ENCODE data around the gene LNX1.

The LNX1 gene

DNA sequence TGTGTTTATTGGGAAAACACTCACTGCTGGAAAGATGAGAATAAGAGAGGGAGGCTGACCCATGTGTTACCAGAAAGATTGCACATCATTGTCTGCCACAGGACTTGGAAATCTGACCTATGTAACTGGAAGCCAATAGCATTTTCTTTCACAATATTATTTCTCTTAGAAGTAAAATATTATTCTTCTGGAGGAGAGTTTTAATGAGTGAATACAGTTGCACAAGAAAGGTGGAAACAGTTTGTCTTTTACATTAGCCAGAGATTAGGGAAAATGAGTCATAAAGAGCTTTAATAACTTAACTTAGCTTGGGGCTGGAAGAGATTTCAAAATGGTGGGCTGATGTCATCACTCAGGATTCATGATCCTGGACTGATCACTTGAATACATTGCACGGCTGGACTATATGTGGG lies 31.5 kb upstream of the LNX1 start:
- no peak for TF ChIP-seq CEBPB (IDR thresholded peaks at IDR 0.05)
- no peak for TF ChIP-seq USF1 (IDR thresholded peaks at IDR 0.05)
- no peak for TF ChIP-seq ZBTB7A (IDR thresholded peaks at IDR 0.05; ENCODE audit: low read depth)
- no peak for TF ChIP-seq TAF1 (IDR thresholded peaks at IDR 0.05; ENCODE audit: low read depth)
- TF ChIP-seq REST (IDR thresholded peaks at IDR 0.05; ENCODE audit: low read depth) = no peak

DNA sequence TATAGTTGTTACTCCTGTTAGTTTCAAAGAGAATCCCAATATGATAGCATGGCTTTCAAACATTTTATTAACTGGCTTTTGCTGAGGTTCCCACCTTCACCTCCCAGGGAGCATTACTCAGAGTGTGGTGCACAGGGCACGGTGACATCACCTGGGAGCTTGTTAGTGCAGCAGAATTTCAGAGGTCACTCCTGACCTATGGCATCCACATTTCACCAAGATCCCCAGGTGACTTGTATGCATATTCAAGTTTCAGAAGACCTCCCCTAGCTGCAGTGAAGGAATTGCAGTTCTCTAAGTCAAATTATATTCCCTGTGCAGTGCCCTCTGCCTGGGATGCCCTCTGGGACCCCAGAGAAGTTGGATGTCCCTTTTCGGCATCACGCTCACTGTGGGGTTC lies 29.7 kb upstream of the LNX1 start:
- no peak for TF ChIP-seq ZBTB7A (IDR thresholded peaks at IDR 0.05; ENCODE audit: low read depth)
- TF ChIP-seq RAD21 (IDR thresholded peaks at IDR 0.05; ENCODE audit: low read depth) = 0 out of 2 replicates have a peak, but pooled peaks have one; percentile 1

DNA sequence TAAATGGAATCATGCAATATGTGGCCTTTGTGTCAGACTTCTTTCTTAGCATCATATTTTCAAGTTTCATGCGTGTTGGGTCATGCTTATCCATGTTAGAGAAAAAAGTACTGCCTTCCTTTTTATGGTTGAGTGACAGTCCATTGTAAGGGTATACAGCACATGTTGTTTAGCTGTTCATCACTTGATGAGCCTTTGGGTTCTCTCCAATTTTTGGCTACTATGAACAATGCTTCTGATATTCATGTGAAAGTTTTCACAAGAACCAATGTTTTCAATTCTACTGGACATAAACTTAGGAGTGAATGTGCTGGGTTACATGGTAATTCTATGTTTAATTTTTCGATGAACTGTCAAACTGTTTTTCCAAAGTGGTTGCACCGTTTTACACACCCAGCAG lies 28.1 kb upstream of the LNX1 start:
- no peak for TF ChIP-seq USF1 (IDR thresholded peaks at IDR 0.05)
- no peak for TF ChIP-seq REST (IDR thresholded peaks at IDR 0.05; ENCODE audit: low read depth)
- TF ChIP-seq ZBTB7A (IDR thresholded peaks at IDR 0.05; ENCODE audit: low read depth) = no peak
- no peak for TF ChIP-seq FOXM1 (IDR thresholded peaks at IDR 0.05; ENCODE audit: borderline replicate concordance, low read depth)
- no peak for TF ChIP-seq EP300 (IDR thresholded peaks at IDR 0.05; ENCODE audit: borderline replicate concordance)
- no peak for TF ChIP-seq CEBPB (IDR thresholded peaks at IDR 0.05)
- no peak for TF ChIP-seq NFIC (IDR thresholded peaks at IDR 0.05)
- no peak for TF ChIP-seq EGR1 (IDR thresholded peaks at IDR 0.05)
- TF ChIP-seq MAX (IDR thresholded peaks at IDR 0.05) = no peak
- TF ChIP-seq RAD21 (IDR thresholded peaks at IDR 0.05; ENCODE audit: low read depth) = no peak
- no peak for TF ChIP-seq CREB1 (IDR thresholded peaks at IDR 0.05; ENCODE audit: low read depth)

DNA sequence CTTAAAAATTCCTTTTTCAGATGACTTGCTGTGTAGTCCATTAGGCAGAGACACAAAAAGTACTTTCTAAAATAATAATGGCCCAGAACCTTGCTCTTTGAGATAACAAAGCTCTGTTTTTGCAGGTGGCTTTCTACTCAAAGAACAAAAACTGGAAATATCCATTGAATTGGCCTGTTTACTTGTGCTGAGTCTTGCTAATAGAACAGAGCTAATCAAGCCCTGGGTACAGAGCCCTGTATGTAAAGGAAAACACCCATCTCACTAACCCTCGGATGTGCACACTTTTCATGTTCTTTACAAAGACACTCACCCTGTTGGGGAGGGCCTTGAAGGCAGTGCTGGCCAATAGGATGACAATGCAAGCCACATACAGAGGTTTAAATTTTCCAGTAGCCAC lies 27.0 kb upstream of the LNX1 start:
- TF ChIP-seq YY1 (IDR thresholded peaks at IDR 0.05; ENCODE audit: low read depth) (no peak), RAD21 (IDR thresholded peaks at IDR 0.05; ENCODE audit: low read depth) (no peak), EGR1 (IDR thresholded peaks at IDR 0.05) (no peak), TEAD4 (IDR thresholded peaks at IDR 0.05) (no peak), EP300 (IDR thresholded peaks at IDR 0.05; ENCODE audit: borderline replicate concordance) (no peak), TCF12 (IDR thresholded peaks at IDR 0.05; ENCODE audit: low read depth) (no peak), FOXM1 (IDR thresholded peaks at IDR 0.05; ENCODE audit: borderline replicate concordance, low read depth) (no peak), USF1 (IDR thresholded peaks at IDR 0.05) (no peak), MAX (IDR thresholded peaks at IDR 0.05) (no peak), TAF1 (IDR thresholded peaks at IDR 0.05; ENCODE audit: low read depth) (no peak), CREB1 (IDR thresholded peaks at IDR 0.05; ENCODE audit: low read depth) (no peak), ZBTB7A (IDR thresholded peaks at IDR 0.05; ENCODE audit: low read depth) (no peak), REST (IDR thresholded peaks at IDR 0.05; ENCODE audit: low read depth) (no peak), NFIC (IDR thresholded peaks at IDR 0.05) (no peak), CEBPB (IDR thresholded peaks at IDR 0.05) (no peak)

Measured in Ishikawa (cell line).